LHCN-M2 (cell line): ENCODE measurements around the gene CFAP119. TPM values are rescaled to one million over a fixed set of nuclear protein-coding genes. Genes with fewer than 3 reads are reported as not detected.

Experiments used
- DNase-seq: peaks from one replicate; pipeline ENCODE4 v3.0.0-alpha.2; 2012; ENCODE audit warnings: low read depth
- total RNA-seq: library from RNA; depleted of rRNA; stranded (reverse); fragments of >200 nt; gene quantifications from 2 replicates; pipeline ENCODE4 v1.2.3, GENCODE V29; 2014

Gene CFAP119
- total RNA-seq, 1 experiment from 2014 or later: 4.0 TPM

DNA sequence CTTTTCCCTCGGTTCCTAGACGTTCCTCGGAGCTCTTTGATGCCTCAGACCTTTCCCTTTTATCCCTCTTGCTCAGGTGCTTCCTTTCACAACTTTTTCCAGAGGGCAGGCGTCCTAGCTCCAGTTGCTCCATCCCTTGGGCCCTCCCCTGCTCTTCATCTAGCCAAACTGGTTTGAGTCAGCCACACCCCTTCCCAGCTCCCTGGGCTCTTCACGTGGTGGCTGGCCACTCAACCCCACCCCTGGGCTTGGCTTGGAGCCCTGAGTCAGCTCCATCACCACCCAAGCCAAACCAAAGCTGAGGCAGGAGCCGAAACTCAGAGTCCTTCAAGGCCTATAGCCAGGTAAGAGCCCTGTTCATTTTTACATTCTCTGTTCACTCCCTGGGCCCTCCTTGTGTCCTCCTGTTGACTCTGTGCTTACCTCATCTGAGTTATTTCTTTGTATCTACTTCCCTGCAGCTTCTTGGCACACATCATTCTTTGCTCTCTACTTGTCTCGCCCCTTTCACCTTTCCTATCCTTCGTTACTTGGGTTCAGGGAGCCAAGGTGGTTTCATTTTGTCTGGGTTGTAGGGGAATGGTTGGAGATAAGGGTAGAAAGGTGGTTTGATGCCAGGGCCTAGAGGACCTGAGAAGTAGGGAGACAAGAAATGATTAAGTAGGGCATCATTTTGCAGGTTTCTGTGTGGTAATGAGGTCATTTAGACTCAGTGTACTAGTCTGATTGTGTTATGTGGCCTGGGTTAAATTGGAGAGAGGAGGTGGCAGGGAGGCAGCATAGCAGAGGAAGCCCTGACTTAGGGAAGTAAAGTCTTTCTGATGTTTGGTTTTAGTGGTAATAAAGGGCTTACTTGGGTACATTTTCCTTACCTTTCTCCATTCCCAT lies 21.3 kb downstream of the CFAP119 start:
- peak; percentile 82 for DNase-seq

DNA sequence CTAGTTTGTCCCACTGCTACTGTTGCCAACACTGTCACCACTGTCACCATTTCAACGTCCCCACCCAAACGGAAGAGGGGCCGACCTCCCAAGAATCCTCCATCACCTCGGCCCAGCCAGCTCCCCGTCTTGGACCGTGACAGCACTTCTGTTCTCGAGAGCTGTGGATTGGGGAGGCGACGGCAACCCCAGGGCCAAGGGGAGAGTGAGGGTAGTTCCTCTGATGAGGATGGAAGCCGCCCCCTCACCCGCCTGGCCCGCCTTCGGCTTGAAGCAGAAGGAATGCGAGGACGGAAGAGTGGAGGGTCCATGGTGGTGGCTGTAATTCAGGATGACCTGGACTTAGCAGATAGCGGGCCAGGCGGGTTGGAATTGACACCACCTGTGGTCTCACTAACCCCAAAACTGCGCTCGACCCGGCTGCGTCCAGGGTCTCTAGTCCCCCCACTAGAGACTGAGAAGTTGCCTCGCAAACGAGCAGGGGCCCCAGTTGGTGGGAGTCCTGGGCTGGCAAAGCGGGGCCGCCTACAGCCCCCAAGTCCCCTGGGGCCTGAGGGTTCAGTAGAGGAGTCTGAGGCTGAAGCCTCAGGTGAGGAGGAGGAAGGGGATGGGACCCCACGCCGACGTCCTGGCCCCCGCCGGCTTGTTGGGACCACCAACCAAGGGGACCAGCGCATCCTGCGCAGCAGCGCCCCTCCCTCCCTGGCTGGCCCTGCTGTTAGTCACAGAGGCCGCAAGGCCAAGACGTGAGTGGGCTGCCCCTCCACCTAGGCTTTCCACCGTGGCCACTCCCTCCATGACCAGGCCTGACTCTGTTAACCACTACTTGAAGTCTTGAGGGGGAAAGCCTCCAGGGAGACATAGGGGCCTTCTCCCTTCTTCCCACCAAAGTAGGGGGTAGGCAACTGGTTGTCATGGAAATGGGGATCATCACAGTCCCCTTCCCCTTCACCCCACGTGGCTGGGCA lies 22.6 kb downstream of the CFAP119 start:
- no peak for DNase-seq

DNA sequence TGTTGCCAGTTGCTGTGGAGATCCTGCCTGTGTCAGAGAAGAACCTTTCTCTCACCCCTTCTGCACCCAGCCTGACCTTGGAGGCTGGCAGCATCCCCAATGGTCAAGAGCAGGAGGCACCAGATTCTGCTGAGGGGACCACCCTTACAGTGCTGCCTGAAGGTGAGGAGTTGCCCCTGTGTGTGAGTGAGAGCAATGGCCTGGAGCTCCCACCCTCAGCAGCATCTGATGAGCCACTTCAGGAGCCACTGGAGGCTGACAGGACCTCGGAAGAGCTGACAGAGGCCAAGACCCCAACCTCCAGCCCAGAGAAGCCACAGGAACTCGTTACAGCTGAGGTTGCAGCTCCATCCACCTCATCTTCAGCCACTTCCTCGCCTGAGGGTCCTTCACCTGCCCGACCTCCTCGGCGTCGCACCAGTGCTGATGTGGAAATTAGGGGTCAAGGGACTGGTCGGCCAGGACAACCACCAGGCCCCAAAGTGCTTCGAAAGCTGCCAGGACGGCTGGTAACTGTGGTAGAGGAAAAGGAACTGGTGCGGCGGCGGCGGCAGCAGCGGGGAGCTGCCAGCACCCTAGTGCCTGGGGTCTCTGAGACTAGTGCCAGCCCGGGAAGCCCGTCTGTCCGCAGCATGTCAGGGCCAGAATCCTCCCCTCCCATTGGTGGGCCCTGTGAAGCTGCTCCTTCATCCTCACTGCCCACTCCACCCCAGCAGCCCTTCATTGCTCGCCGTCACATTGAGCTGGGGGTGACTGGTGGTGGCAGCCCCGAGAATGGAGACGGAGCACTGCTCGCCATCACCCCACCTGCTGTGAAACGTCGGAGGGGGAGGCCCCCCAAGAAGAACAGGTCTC lies 23.8 kb downstream of the CFAP119 start:
- no peak for DNase-seq

DNA sequence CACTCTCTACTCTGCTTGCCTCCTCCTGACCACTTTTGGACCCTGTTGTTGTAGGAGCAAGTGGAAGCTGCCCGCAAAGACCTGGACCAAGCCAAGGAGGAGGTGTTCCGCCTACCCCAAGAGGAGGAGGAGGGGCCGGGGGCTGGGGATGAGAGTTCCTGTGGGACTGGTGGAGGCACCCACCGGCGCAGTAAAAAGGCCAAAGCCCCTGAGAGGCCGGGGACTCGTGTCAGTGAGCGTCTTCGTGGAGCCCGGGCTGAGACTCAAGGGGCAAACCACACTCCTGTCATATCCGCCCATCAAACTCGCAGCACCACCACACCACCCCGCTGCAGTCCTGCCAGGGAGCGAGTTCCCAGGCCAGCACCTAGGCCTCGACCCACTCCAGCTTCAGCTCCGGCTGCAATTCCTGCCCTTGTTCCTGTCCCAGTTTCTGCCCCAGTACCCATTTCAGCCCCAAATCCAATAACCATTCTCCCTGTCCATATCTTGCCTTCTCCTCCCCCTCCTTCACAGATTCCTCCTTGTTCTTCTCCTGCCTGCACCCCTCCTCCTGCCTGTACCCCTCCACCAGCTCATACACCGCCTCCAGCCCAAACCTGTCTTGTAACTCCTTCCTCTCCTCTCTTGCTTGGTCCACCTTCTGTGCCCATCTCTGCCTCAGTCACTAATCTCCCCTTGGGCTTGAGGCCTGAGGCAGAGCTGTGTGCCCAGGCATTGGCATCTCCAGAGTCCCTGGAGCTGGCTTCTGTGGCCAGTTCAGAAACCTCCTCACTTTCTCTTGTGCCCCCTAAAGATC lies 24.7 kb downstream of the CFAP119 start:
- no peak for DNase-seq

DNA sequence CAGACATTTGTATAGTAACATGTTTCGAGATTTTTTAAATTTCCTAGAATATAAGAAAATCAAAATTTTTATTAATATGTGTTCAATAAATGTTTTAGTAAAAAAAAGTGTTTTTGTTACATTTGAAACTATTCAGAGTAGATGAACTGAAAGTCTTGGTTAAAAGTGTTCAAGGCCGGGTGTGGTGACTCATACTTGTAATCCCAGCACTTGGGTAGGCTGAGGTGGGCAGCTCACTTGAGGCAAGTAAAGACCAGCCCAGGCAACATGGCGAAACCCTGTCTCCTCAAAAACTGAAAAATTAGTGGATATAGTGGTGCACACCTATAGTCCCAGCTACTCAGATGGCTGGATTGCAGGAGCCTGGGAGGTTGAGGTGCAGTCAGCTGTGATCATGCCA lies 30.5 kb downstream of the CFAP119 start:
- DNase-seq: no peak

DNA sequence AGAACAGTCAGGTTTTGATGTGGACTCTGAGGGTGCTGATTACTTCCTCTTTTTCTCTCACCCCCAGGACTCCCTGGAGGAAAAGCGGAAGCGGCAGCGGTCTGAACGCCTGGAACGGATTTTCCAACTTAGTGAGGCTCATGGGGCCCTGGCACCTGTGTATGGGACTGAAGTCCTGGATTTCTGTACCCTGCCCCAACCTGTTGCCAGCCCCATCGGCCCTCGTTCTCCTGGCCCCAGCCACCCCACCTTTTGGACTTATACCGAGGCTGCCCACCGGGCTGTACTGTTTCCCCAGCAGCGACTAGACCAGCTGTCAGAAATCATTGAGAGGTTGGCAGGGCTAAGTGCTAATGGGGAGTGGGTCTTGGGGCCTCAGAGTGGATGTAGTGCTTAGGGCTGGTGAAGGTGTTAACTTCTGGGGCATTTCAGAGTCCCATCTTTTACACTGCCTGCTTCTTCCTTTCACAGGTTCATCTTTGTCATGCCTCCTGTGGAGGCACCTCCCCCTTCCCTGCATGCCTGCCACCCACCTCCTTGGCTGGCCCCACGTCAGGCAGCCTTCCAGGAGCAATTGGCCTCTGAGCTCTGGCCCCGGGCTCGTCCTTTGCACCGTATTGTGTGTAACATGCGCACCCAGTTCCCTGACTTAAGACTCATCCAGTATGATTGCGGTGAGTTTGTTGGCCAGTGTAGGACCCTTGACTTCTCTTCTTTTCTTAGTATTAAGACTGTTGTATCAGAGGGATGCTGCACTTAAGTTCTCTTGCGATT lies 32.8 kb downstream of the CFAP119 start:
- DNase-seq: no peak

DNA sequence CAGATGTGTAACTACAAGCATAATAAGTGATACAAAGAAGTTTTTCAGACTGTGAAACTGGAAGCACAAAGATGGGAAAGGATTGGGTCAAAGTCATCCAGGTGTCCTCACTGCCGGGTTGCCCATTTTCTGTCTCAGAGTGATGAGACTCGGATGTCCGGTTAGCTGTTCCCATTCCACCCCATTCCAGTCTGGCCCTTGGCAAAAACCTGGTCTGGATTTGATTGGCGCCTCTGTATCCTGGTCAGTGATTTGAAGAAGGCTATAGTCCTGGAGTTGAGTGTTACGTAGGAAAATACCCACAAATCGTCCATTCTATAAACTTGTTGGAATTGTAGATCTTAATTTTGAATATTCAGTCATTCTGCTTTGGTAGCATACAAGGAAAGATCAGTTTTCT lies 33.5 kb downstream of the CFAP119 start:
- DNase-seq: no peak

DNA sequence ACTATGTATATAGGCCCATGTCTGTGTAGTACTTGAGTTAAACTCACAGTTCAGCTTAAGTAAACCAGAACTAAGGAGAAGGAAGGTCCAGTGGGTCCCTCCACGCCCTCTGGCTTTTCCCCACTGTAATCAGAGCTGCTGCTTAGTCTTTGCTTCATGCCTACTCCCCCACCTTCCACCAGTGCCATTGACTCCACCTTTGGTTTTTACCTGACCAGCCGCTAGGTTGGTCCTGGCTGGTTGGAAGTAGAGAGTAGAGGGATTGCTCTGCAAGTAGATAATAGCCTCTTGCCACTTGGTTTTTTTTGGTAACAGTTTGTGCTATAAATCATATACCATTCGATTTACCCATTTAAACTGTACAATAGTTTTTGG lies 36.5 kb downstream of the CFAP119 start:
- no peak for DNase-seq

DNA sequence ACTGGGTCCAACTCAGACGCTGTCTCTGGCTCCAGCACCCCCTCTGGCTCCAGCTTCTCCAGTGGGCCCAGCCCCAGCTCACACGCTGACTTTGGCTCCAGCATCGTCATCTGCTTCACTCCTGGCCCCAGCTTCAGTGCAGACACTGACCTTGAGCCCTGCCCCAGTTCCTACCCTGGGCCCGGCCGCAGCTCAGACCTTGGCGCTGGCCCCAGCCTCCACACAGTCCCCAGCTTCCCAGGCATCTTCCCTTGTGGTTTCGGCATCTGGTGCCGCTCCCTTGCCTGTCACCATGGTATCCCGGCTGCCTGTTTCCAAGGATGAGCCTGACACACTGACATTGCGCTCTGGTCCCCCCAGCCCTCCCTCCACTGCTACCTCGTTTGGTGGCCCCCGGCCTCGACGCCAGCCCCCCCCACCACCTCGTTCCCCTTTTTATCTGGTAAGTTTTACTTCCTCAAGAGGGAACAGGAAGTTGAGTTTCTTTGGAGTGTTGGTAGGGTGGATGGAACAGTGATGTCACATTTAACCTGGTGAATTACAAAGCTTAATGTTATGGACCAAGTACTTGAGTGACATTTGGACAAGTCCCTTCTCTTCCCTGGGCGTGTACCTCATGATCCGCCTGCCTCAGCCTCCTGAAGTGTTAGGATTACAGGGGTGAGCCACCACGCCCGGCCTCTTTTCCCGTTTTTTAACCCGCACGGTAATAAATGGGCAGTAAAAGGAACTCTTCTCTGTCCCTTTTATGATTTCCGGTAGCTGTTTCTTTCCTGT lies 37.0 kb downstream of the CFAP119 start:
- DNase-seq: no peak

DNA sequence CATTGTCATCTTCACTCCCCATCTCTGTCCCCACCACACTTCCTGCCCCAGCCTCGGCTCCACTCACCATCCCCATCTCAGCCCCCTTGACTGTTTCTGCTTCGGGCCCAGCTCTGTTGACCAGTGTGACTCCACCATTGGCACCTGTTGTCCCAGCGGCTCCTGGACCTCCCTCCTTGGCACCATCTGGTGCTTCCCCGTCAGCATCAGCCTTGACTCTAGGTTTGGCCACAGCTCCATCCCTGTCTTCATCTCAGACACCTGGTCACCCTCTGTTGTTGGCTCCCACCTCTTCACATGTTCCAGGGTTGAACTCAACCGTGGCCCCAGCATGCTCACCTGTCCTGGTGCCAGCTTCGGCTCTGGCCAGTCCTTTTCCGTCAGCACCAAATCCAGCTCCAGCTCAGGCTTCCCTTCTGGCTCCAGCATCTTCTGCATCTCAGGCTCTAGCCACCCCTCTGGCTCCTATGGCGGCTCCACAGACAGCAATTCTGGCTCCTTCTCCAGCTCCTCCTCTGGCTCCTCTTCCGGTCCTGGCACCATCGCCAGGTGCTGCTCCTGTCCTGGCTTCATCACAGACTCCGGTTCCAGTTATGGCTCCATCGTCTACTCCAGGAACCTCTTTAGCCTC lies 38.0 kb downstream of the CFAP119 start:
- DNase-seq: no peak

DNA sequence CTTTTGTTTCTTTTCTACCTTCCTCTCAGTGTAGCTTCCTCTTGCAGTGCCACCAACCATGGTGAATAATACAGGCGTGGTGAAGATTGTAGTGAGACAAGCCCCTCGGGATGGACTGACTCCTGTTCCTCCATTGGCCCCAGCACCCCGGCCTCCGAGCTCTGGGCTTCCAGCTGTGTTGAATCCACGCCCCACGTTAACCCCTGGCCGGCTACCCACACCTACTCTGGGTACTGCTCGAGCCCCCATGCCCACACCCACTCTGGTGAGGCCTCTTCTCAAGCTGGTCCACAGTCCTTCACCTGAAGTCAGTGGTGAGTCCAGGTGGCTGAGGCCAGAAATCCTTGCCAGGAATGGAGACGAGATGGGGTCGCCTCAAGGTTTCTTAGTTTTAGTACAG lies 38.9 kb downstream of the CFAP119 start:
- no peak for DNase-seq

DNA sequence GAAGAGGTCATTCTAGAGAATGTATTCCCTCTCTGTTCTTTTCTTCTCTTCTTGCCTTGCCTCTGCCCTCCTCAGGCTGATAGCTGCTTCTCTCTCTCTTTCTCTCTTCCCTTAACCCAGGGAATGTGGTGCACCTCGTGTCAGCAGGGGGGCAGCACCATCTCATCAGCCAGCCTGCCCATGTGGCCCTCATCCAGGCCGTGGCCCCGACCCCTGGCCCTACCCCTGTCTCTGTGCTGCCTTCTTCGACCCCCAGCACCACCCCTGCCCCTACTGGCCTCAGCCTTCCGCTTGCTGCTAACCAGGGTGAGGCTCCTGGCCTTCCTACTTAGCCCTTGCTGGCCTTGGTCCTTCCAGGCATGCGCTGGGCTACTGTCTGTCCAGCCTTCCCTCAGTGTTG lies 39.4 kb downstream of the CFAP119 start:
- no peak for DNase-seq

DNA sequence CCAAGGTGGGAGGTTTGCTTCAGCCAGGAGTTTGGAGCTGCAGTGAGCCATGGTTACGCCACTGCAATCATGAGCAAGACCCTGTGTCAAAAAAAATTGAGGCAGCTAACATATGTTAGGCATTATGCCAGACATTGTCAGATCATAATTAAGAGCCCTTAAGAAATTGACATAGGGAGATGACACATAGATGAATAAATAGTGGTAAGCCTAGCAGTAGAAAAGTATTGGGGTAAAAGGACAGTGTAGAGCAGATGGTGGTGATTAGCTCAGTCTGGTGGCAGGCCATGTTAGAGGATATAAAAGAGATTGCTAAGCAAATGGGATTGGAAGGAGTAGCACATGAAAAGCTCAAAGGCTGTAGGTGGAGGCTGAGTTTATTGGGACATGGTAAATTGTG lies 40.3 kb downstream of the CFAP119 start:
- DNase-seq: peak; percentile 70

DNA sequence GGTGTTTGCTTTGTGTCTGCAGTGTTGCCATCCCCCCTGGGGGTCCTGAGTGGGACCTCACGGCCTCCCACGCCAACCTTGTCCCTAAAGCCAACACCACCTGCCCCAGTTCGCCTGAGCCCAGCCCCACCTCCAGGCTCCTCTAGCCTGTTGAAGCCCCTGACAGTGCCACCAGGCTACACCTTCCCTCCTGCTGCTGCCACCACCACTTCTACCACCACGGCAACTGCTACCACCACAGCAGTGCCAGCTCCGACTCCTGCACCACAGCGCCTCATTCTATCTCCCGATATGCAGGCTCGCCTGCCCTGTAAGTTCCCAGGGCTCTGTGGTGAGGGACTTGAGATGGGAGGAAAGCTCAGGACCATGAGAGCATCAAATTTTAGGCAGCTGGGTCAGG lies 40.7 kb downstream of the CFAP119 start:
- DNase-seq: no peak

DNA sequence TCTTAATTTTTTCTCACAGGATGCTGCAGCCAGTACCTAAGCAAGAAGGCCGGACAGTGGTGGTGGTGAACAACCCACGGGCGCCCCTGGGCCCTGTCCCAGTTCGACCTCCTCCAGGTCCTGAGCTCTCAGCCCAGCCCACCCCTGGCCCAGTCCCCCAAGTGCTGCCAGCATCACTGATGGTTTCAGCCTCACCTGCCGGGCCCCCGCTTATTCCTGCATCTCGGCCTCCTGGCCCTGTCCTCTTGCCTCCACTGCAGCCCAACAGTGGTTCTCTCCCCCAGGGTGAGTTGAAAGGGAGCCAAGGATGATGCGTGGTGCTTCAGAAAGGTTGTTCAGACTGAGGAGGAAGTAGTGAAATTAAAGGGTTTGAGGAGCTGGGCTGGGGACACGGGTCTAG lies 41.2 kb downstream of the CFAP119 start:
- DNase-seq: no peak

DNA sequence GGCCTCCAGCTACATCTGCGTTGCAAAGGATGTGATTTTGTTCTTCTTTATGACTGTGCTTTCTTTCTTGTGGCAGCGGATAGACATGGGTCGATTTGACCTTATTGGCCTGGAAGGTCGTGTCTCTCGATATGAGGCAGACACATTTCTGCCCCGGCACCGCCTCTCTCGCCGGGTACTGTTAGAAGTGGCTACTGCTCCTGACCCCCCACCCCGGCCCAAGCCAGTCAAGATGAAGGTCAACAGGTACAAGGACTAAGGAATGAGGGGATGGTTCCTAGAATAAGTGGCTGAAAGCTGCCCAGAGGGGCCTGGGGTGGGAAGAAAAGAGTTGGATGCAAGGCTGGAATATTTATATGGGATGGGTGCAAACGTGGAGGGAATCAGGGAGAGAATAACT lies 41.8 kb downstream of the CFAP119 start:
- DNase-seq: no peak

DNA sequence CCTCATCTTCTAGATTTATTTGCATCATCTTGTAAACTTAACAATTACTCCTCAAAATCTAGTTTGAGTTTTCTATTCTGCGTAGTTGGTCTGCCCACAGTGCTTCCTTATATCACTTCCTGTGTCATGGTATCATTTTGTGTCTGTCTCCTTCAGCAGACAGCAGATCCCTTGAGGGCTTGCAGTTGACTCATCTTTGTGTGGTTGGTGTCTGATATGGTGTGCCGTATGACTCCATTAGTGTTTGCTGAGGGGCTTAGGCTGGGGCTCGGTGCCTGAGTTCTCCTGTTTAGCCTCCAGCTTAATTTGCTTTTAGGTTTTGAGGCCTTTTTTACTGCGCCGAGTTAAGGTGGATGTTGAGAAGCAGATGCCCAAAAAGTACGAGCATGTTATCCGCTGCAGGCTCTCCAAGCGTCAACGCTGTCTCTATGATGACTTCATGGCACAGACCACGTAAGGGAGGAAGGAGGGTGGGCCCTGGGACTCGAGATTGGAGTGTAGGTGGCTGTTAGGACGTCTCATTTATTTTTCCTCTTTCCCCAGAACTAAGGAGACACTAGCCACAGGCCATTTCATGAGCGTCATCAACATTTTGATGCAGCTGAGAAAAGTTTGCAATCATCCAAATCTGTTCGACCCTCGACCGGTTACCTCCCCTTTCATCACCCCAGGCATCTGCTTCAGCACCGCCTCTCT lies 46.0 kb downstream of the CFAP119 start:
- DNase-seq: peak; percentile 45

DNA sequence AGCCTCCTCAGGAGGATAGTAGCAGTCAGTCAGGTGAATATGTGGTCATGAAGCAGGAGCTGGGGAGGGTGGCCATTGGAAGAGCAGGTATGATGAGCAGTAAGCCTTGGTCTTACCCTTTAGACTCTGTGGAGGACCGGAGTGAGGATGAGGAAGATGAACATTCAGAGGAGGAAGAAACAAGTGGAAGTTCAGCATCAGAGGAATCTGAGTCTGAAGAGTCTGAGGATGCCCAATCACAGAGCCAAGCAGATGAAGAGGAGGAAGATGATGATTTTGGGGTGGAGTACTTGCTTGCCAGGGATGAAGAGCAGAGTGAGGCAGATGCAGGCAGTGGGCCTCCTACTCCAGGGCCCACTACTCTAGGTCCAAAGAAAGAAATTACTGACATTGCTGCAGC lies 50.1 kb downstream of the CFAP119 start:
- DNase-seq: no peak
